GM18867 (cell line): ENCODE data around the gene THSD7A.
A peak's percentile ranks its signal among the peaks of the same experiment; 100 is the strongest.

Source experiments
- ATAC-seq: cut with Tn5 transposase; IDR thresholded peaks from one replicate; pipeline ENCODE4 v1.9.1; 2021; ENCODE audit warnings: mild to moderate bottlenecking, moderate library complexity; ENCODE audit not compliant: unreplicated experiment

THSD7A gene

GRCh38 chr7:11642276-11642675, 189.7 kb downstream of the THSD7A start:
- no peak for ATAC-seq

GRCh38 chr7:11638011-11638774, 193.8 kb downstream of the THSD7A start:
- no peak for ATAC-seq

- no peak for ATAC-seq
Observed at GRCh38 chr7:11636274-11636673, 195.7 kb downstream of the THSD7A start.

GRCh38 chr7:11633310-11633709, 198.7 kb downstream of the THSD7A start:
- ATAC-seq: no peak

- no peak for ATAC-seq
Observed at GRCh38 chr7:11630355-11630754, 201.6 kb downstream of the THSD7A start.

- no peak for ATAC-seq
Observed at GRCh38 chr7:11625669-11626068, 206.3 kb downstream of the THSD7A start.

GRCh38 chr7:11623093-11623678, 208.8 kb downstream of the THSD7A start:
- no peak for ATAC-seq

GRCh38 chr7:11620406-11621253, 211.4 kb downstream of the THSD7A start:
- peak; percentile 55 for ATAC-seq

- ATAC-seq: no peak
Observed at GRCh38 chr7:11616466-11616865, 215.5 kb downstream of the THSD7A start.

- ATAC-seq: no peak
Observed at GRCh38 chr7:11615174-11615573, 216.8 kb downstream of the THSD7A start.

- ATAC-seq: peak; percentile 94
Observed at GRCh38 chr7:11613292-11613930, 218.6 kb downstream of the THSD7A start.

- ATAC-seq: peak; percentile 53
Observed at GRCh38 chr7:11612737-11613136, 219.3 kb downstream of the THSD7A start.

GRCh38 chr7:11609096-11609670, 222.8 kb downstream of the THSD7A start:
- no peak for ATAC-seq

- no peak for ATAC-seq
Observed at GRCh38 chr7:11607686-11608085, 224.3 kb downstream of the THSD7A start.

GRCh38 chr7:11605749-11606148, 226.2 kb downstream of the THSD7A start:
- no peak for ATAC-seq

- no peak for ATAC-seq
Observed at GRCh38 chr7:11604505-11604904, 227.5 kb downstream of the THSD7A start.

- no peak for ATAC-seq
Observed at GRCh38 chr7:11601761-11602160, 230.2 kb downstream of the THSD7A start.

GRCh38 chr7:11593322-11593721, 238.7 kb downstream of the THSD7A start:
- ATAC-seq: no peak

- ATAC-seq: no peak
Observed at GRCh38 chr7:11592699-11593098, 239.3 kb downstream of the THSD7A start.

GRCh38 chr7:11591943-11592342, 240.1 kb downstream of the THSD7A start:
- no peak for ATAC-seq
